Natural killer cell (primary cell): ENCODE measurements around the gene SNAP29. TPM values are rescaled to one million over a fixed set of nuclear protein-coding genes. Genes with fewer than 3 reads are reported as not detected.
A peak's percentile ranks its signal among the peaks of the same experiment; 100 is the strongest.
"Not testable (repeated sequence)": the region's sequence is repeated elsewhere in the genome, so short reads cannot be mapped to it uniquely, and the experiment has no call there.

Experiments used
- ATAC-seq, 3 donors: fragments of 150-1000 bp in 2 of 3; fragments of 200-7000 bp in 1 of 3; cut with Tn5 transposase; 1 replicate in 1 of 3; 2 replicates in 2 of 3; pipeline ENCODE4 v1.10.0; 2021; ENCODE audit warnings: mild to moderate bottlenecking in 2 of 3, moderate library complexity in 2 of 3
- DNase-seq, 2 donors: peaks; one replicate each; pipeline versions ENCODE4 v3.0.0 to v3.0.0-alpha.2; 2013 to 2021; ENCODE audit warnings: mixed read lengths in 1 of 2
- H3K27ac ChIP-seq: one replicate; pipeline ENCODE4 v1.5.1; 2013; ENCODE audit warnings: mild to moderate bottlenecking, low read length
- H3K27me3 ChIP-seq: one replicate; pipeline ENCODE4 v1.6.1; 2013; ENCODE audit warnings: low read length; ENCODE audit not compliant: control insufficient read depth, insufficient read depth
- H3K36me3 ChIP-seq: one replicate; pipeline ENCODE4 v1.6.1; 2013; ENCODE audit warnings: low read length; ENCODE audit not compliant: control insufficient read depth, insufficient read depth
- H3K4me1 ChIP-seq: one replicate; pipeline ENCODE4 v1.6.1; 2013; ENCODE audit warnings: low read length; ENCODE audit not compliant: control insufficient read depth, insufficient read depth
- H3K4me3 ChIP-seq: one replicate; pipeline ENCODE4 v1.5.1; 2013; ENCODE audit warnings: low read length
- H3K9me3 ChIP-seq: one replicate; pipeline ENCODE4 v1.6.1; 2013; ENCODE audit warnings: low read length; ENCODE audit not compliant: control insufficient read depth, insufficient read depth
- H3K27ac Mint-ChIP-seq, 2 donors: one replicate each; pipeline ENCODE4 v1.8.0; 2022; ENCODE audit warnings: mild to moderate bottlenecking in 2 of 2, mixed read lengths in 2 of 2, moderate library complexity in 1 of 2
- H3K27me3 Mint-ChIP-seq, 2 donors: one replicate each; pipeline ENCODE4 v1.8.0; 2022; ENCODE audit warnings: low read depth in 2 of 2, mixed read lengths in 2 of 2
- H3K36me3 Mint-ChIP-seq: one replicate; pipeline ENCODE4 v1.8.0; 2022; ENCODE audit warnings: mixed read lengths
- H3K4me1 Mint-ChIP-seq, 2 donors: one replicate each; pipeline ENCODE4 v1.8.0; 2022; ENCODE audit warnings: mixed read lengths in 2 of 2
- H3K4me3 Mint-ChIP-seq: one replicate; pipeline ENCODE4 v1.8.0; 2022; ENCODE audit warnings: mild to moderate bottlenecking, moderate library complexity, mixed read lengths
- H3K9me3 Mint-ChIP-seq, 2 donors: one replicate each; pipeline ENCODE4 v1.8.0; 2022; ENCODE audit warnings: mixed read lengths in 2 of 2
- CTCF ChIP-seq: fragments of 200-600 bp; IDR thresholded peaks from one replicate; pipeline ENCODE4 v1.8.0; 2022; ENCODE audit warnings: antibody characterized with exemption
- WGBS: methylation state at CpG from one replicate; pipeline ENCODE4 v1.1.7; 2013; ENCODE audit warnings: missing lambda C conversion rate; ENCODE audit not compliant: insufficient coverage; 5-methylcytosine and 5-hydroxymethylcytosine counted together
- intact Hi-C: fragments of 100-400 bp; cut with micrococcal nuclease; formaldehyde crosslinking; loops from one replicate; pipeline ENCODE4 v1.14.2; 2022
- total RNA-seq, 4 donors: library from RNA; stranded (reverse); fragments of 120-200 nt in 1 of 4; gene quantifications; one replicate each; pipeline versions ENCODE4 v1.2.3 to v1.2.4, GENCODE V29; 2013 to 2022

SNAP29 gene
- total RNA-seq, 3 donors from 2014 or later (not counting 1 experiment from before 2014, with no cell fraction given) = 35.1 to 40.3 (median 36.8) TPM

GRCh38 chr22:20825624-20826023 lies 33.2 kb upstream of the SNAP29 start:
- DNase-seq (no peak), ATAC-seq (no peak)
- Histone ChIP-seq H3K4me1 (no peaks in the 10 kb centered on the region), H3K27ac (no peak overlapping the region), H3K36me3 (peaks cover 41% of the 10 kb centered on the region), H3K27me3 (no peaks in the 10 kb centered on the region), H3K4me3 (no peak overlapping the region), H3K9me3 (no peaks in the 10 kb centered on the region)
- Mint-ChIP-seq H3K4me3 (no peak overlapping the region), H3K27me3 (no peaks in the 10 kb centered on the region), H3K9me3 (no peaks in the 10 kb centered on the region), H3K27ac (no peak overlapping the region), H3K36me3 (peaks cover 10% of the 10 kb centered on the region), H3K4me1 (no peaks in the 10 kb centered on the region)
- intact Hi-C loops = no loop called here
- TF ChIP-seq CTCF = no peak
- 95% methylated on average over 6 of the region's 6 CpGs for WGBS

- peaks cover 44% of the 10 kb centered on the region for H3K36me3 ChIP-seq
- H3K27ac Mint-ChIP-seq, H3K9me3 ChIP-seq, H3K9me3 Mint-ChIP-seq, ATAC-seq, H3K4me3 ChIP-seq, intact Hi-C loops, H3K27me3 ChIP-seq, H3K4me1 ChIP-seq, H3K4me1 Mint-ChIP-seq, H3K4me3 Mint-ChIP-seq, DNase-seq, H3K27me3 Mint-ChIP-seq, H3K27ac ChIP-seq, H3K36me3 Mint-ChIP-seq: not testable (repeated sequence)
- whole genome bisulfite sequencing = 100% methylated on average over 1 of the region's 5 CpGs
Observed at GRCh38 chr22:20826373-20827152, 32.2 kb upstream of the SNAP29 start.

- Histone ChIP-seq H3K9me3 (no peaks in the 10 kb centered on the region), H3K27me3 (no peaks in the 10 kb centered on the region), H3K4me3 (no peak overlapping the region), H3K4me1 (no peaks in the 10 kb centered on the region), H3K36me3 (peaks cover 47% of the 10 kb centered on the region), H3K27ac (no peak overlapping the region)
- H3K4me1 Mint-ChIP-seq = no peaks in the 10 kb centered on the region
- no peaks in the 10 kb centered on the region for H3K27me3 Mint-ChIP-seq
- peak overlapping the region in 1 of 2 donors; percentile 1 for H3K27ac Mint-ChIP-seq
- DNase-seq (no peak), ATAC-seq (no peak)
- peaks cover 10% of the 10 kb centered on the region for H3K36me3 Mint-ChIP-seq
- intact Hi-C loops = no loop called here
- no peaks in the 10 kb centered on the region for H3K9me3 Mint-ChIP-seq
- 92% methylated on average over 1 of the region's 3 CpGs for WGBS
- no peak overlapping the region for H3K4me3 Mint-ChIP-seq
- TF ChIP-seq CTCF = no peak
Observed at GRCh38 chr22:20829491-20830134, 29.2 kb upstream of the SNAP29 start.

- H3K9me3 ChIP-seq = no peaks in the 10 kb centered on the region
- intact Hi-C loops = no loop called here
- peaks cover 42% of the 10 kb centered on the region for H3K36me3 ChIP-seq
- peaks cover 9% of the 10 kb centered on the region for H3K4me1 ChIP-seq
- no peak for ATAC-seq
- no peak for DNase-seq
- Mint-ChIP-seq H3K9me3 (no peaks in the 10 kb centered on the region), H3K36me3 (peaks cover 10% of the 10 kb centered on the region), H3K4me1 (peaks cover 7 to 16% of the 10 kb centered on the region in 2 donors), H3K4me3 (no peak overlapping the region), H3K27me3 (no peaks in the 10 kb centered on the region), H3K27ac (no peak overlapping the region)
- 96% methylated on average over 6 of the region's 6 CpGs for WGBS
- H3K4me3 ChIP-seq = no peak overlapping the region
- no peak overlapping the region for H3K27ac ChIP-seq
- TF ChIP-seq CTCF = no peak
- H3K27me3 ChIP-seq = no peaks in the 10 kb centered on the region
Observed at GRCh38 chr22:20833225-20833665, 25.6 kb upstream of the SNAP29 start.
